Measurements from ENCODE around the gene TMEM140.

- TF ChIP-seq, protein P1, sequence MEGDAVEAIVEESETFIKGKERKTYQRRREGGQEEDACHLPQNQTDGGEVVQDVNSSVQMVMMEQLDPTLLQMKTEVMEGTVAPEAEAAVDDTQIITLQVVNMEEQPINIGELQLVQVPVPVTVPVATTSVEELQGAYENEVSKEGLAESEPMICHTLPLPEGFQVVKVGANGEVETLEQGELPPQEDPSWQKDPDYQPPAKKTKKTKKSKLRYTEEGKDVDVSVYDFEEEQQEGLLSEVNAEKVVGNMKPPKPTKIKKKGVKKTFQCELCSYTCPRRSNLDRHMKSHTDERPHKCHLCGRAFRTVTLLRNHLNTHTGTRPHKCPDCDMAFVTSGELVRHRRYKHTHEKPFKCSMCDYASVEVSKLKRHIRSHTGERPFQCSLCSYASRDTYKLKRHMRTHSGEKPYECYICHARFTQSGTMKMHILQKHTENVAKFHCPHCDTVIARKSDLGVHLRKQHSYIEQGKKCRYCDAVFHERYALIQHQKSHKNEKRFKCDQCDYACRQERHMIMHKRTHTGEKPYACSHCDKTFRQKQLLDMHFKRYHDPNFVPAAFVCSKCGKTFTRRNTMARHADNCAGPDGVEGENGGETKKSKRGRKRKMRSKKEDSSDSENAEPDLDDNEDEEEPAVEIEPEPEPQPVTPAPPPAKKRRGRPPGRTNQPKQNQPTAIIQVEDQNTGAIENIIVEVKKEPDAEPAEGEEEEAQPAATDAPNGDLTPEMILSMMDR (IDR thresholded peaks at IDR 0.05), result no peak
- TF ChIP-seq POLR2A (IDR thresholded peaks at IDR 0.05), result no peak
Measured at GRCh38 chr7:135210888-135211178, 63.0 kb downstream of the TMEM140 start.
